ENCODE results near the gene SPPL2B.

The SPPL2B gene

GRCh38 chr19:2324220-2324948 lies 4.1 kb upstream of the SPPL2B start:
- DNase-seq = no peak

- no peak for DNase-seq
Observed at GRCh38 chr19:2325281-2326046, 3.0 kb upstream of the SPPL2B start.

- DNase-seq = no peak
Observed at GRCh38 chr19:2326699-2327360, 1.7 kb upstream of the SPPL2B start.

GRCh38 chr19:2327773-2328400 lies 597 bp upstream of the SPPL2B start:
- DNase-seq = peak in 1 of 2 donors; percentile 22

- no peak for DNase-seq
Observed at GRCh38 chr19:2329149-2329478, 630 bp downstream of the SPPL2B start.

- no peak for DNase-seq
Observed at GRCh38 chr19:2329501-2329916, 1.0 kb downstream of the SPPL2B start.

GRCh38 chr19:2330255-2330631 lies 1.8 kb downstream of the SPPL2B start:
- no peak for DNase-seq

GRCh38 chr19:2330632-2331284 lies 2.3 kb downstream of the SPPL2B start:
- DNase-seq = no peak

- DNase-seq = peak; percentile 33 to 71
Observed at GRCh38 chr19:2331601-2332246, 3.2 kb downstream of the SPPL2B start.

GRCh38 chr19:2332341-2333026 lies 4.0 kb downstream of the SPPL2B start:
- DNase-seq = no peak

- no peak for DNase-seq
Observed at GRCh38 chr19:2333027-2333806, 4.7 kb downstream of the SPPL2B start.

GRCh38 chr19:2333807-2334211 lies 5.3 kb downstream of the SPPL2B start:
- no peak for DNase-seq

GRCh38 chr19:2334426-2334825 lies 5.9 kb downstream of the SPPL2B start:
- no peak for DNase-seq

- DNase-seq = no peak
Observed at GRCh38 chr19:2334986-2335846, 6.7 kb downstream of the SPPL2B start.

- DNase-seq = no peak
Observed at GRCh38 chr19:2335848-2336247, 7.4 kb downstream of the SPPL2B start.

GRCh38 chr19:2336528-2337328 lies 8.2 kb downstream of the SPPL2B start:
- no peak for DNase-seq

- peak in 1 of 2 donors; percentile 40 for DNase-seq
Observed at GRCh38 chr19:2337329-2337707, 8.8 kb downstream of the SPPL2B start.

GRCh38 chr19:2338055-2338615 lies 9.7 kb downstream of the SPPL2B start:
- DNase-seq = no peak
